GM12878 (cell line): ENCODE data around the gene PGBD5. TPM values are rescaled to one million over a fixed set of nuclear protein-coding genes. Genes with fewer than 3 reads are reported as not detected.

Source experiments
- ATAC-seq: fragments of 200-7000 bp; cut with Tn5 transposase; 3 replicates; pipeline ENCODE4 v1.9.1; 2020; ENCODE audit warnings: mild to moderate bottlenecking, moderate library complexity
- BruUV-seq: library from RNA; stranded (reverse); fragments of 400-500 nt; replicated peaks from 2 replicates; lab custom pipeline; 2021; lab: Mats Ljungman, UMichigan
- CTCF ChIA-PET: fragments of 300-600 bp; sonication (Branson Sonifier 250); formaldehyde crosslinking; extraction: SDS; loops from one replicate; lab custom pipeline; 2021; ENCODE audit warnings: inconsistent platforms; lab: Yijun Ruan, JAX
- POLR2A ChIA-PET: fragments of 350-600 bp; formaldehyde crosslinking; extraction: SDS; loops from one replicate; lab custom pipeline; 2021; ENCODE audit warnings: inconsistent platforms; lab: Charles Lee
- RAD21 ChIA-PET: fragments of 300-600 bp; sonication (Branson Sonifier 250); formaldehyde crosslinking; loops from one replicate; lab custom pipeline; 2023; ENCODE audit warnings: antibody characterized with exemption; ENCODE audit not compliant: unreplicated experiment; lab: Charles Lee
- SMC1A ChIA-PET: fragments of 300-600 bp; sonication (Branson Sonifier 250); formaldehyde crosslinking; loops from one replicate; lab custom pipeline; 2023; ENCODE audit not compliant: unreplicated experiment, uncharacterized antibody; lab: Charles Lee
- DNase-seq: peaks from one replicate; pipeline ENCODE4 v3.0.0-alpha.2; 2011; ENCODE audit warnings: low read depth, low spot score
- FAIRE-seq: peaks from 3 replicates; lab custom pipeline; 2011; peaks lifted over from hg19 to GRCh38; lab: Jason Lieb, UNC
- H2AFZ ChIP-seq: 2 replicates; pipeline ENCODE4 v1.6.0; 2011; ENCODE audit warnings: low read depth, low read length, control low read depth; ENCODE audit not compliant: control insufficient read depth
- H3K27ac ChIP-seq: 2 replicates; pipeline ENCODE4 v1.5.1; 2011; ENCODE audit warnings: control low read depth; ENCODE audit not compliant: control insufficient read depth, insufficient read depth
- H3K27me3 ChIP-seq, 2 experiments: replicated peaks in 1 of 2; 2 replicates each; pipeline versions ENCODE4 v1.6.0 to v1.6.1; 2011; ENCODE audit warnings: low read length in 1 of 2; ENCODE audit not compliant: control insufficient read depth in 2 of 2, insufficient read depth in 2 of 2
- H3K36me3 ChIP-seq, 2 experiments: 2 replicates each; pipeline ENCODE4 v1.5.1; 2011; ENCODE audit warnings: low read length in 1 of 2; ENCODE audit not compliant: control insufficient read depth in 2 of 2, insufficient read depth in 2 of 2
- H3K4me1 ChIP-seq: 2 replicates; pipeline ENCODE4 v1.6.1; 2011; ENCODE audit warnings: mild to moderate bottlenecking, low read length, moderate library complexity, mixed read lengths; ENCODE audit not compliant: control insufficient read depth, insufficient read depth
- H3K4me2 ChIP-seq: 2 replicates; pipeline ENCODE4 v1.6.0; 2011; ENCODE audit warnings: control low read depth; ENCODE audit not compliant: control insufficient read depth, insufficient read depth
- H3K4me3 ChIP-seq: fragments of 200-600 bp; sonication (generic); 2 replicates; pipeline ENCODE4 v1.5.1; 2016
- H3K79me2 ChIP-seq: 2 replicates; pipeline ENCODE4 v1.6.0; 2011; ENCODE audit warnings: low read length; ENCODE audit not compliant: control insufficient read depth, insufficient read depth
- H3K9ac ChIP-seq: 2 replicates; pipeline ENCODE4 v1.8.0; 2011; ENCODE audit warnings: low read length, control low read depth, mixed read lengths; ENCODE audit not compliant: control insufficient read depth, insufficient read depth
- H3K9me3 ChIP-seq: replicated peaks from 3 replicates; pipeline ENCODE4 v1.5.1; 2011; ENCODE audit warnings: mild to moderate bottlenecking, low read length; ENCODE audit not compliant: control insufficient read depth, insufficient read depth
- H4K20me1 ChIP-seq: 2 replicates; pipeline ENCODE4 v1.6.0; 2011; ENCODE audit not compliant: control insufficient read depth, insufficient read depth
- BACH1 ChIP-seq: fragments of 450-650 bp; IDR thresholded peaks from 2 replicates; pipeline ENCODE4 v1.6.1; 2017; ENCODE audit warnings: mild to moderate bottlenecking, borderline replicate concordance
- BCL11A ChIP-seq: IDR thresholded peaks from 2 replicates; pipeline ENCODE4 v1.6.1; 2011; ENCODE audit warnings: low read depth, low read length
- CHD1 ChIP-seq: IDR thresholded peaks from 2 replicates; pipeline ENCODE4 v1.6.1; 2012; ENCODE audit warnings: low read depth, low read length, improper control_type of control experiment
- CREM ChIP-seq: IDR thresholded peaks from 2 replicates; pipeline ENCODE4 v1.6.1; 2014; ENCODE audit warnings: antibody characterized with exemption, low read depth
- E2F4 ChIP-seq: IDR thresholded peaks from 2 replicates; pipeline ENCODE4 v1.6.1; 2012; ENCODE audit warnings: low read depth, low read length, improper control_type of control experiment
- E4F1 ChIP-seq: fragments of 450-650 bp; IDR thresholded peaks from 2 replicates; pipeline ENCODE4 v1.6.1; 2018; ENCODE audit warnings: borderline replicate concordance, mild to moderate bottlenecking; ENCODE audit not compliant: partially characterized antibody
- EP300 ChIP-seq, 2 experiments: fragments of 150-350 bp in 1 of 2; IDR thresholded peaks; 2 replicates each; pipeline ENCODE4 v1.6.1; 2011 to 2012; ENCODE audit warnings: low read depth in 2 of 2, low read length in 2 of 2, borderline replicate concordance in 1 of 2, improper control_type of control experiment in 1 of 2, inconsistent platforms in 1 of 2; ENCODE audit not compliant: control insufficient read depth in 1 of 2
- GATAD2B ChIP-seq: fragments of 450-650 bp; conservative IDR thresholded peaks from 2 replicates; pipeline ENCODE4 v1.6.1; 2017; ENCODE audit warnings: low read depth, mild to moderate bottlenecking, moderate library complexity
- KDM1A ChIP-seq: fragments of 200-600 bp; sonication (generic); IDR thresholded peaks from 2 replicates; pipeline ENCODE4 v1.6.1; 2016; ENCODE audit warnings: borderline replicate concordance
- MAX ChIP-seq: IDR thresholded peaks from 2 replicates; pipeline ENCODE4 v1.6.1; 2012; ENCODE audit warnings: low read depth, low read length, improper control_type of control experiment
- MEF2A ChIP-seq: IDR thresholded peaks from 2 replicates; pipeline ENCODE4 v1.6.1; 2011; ENCODE audit warnings: low read depth, mild to moderate bottlenecking, low read length, moderate library complexity; ENCODE audit not compliant: insufficient read depth
- NFXL1 ChIP-seq: fragments of 450-650 bp; IDR thresholded peaks from 2 replicates; pipeline ENCODE4 v1.6.1; 2017; ENCODE audit warnings: antibody characterized with exemption, mild to moderate bottlenecking, borderline replicate concordance
- NFYA ChIP-seq: IDR thresholded peaks from 2 replicates; pipeline ENCODE4 v1.6.1; 2011; ENCODE audit warnings: low read depth, mild to moderate bottlenecking, low read length, improper control_type of control experiment, borderline replicate concordance
- NR2C1 ChIP-seq: fragments of 450-650 bp; IDR thresholded peaks from 2 replicates; pipeline ENCODE4 v1.6.1; 2017; ENCODE audit warnings: antibody characterized with exemption, mild to moderate bottlenecking, moderate library complexity
- PKNOX1 ChIP-seq: fragments of 450-650 bp; IDR thresholded peaks from 2 replicates; pipeline ENCODE4 v1.6.1; 2016; ENCODE audit warnings: mild to moderate bottlenecking
- RAD21 ChIP-seq: IDR thresholded peaks from 2 replicates; pipeline ENCODE4 v1.6.1; 2011; ENCODE audit warnings: mild to moderate bottlenecking, low read depth, low read length, moderate library complexity; ENCODE audit not compliant: insufficient read depth
- RELA ChIP-seq: fragments of 450-650 bp; IDR thresholded peaks from 2 replicates; pipeline ENCODE4 v1.8.0; 2014; ENCODE audit warnings: borderline replicate concordance; ENCODE audit not compliant: partially characterized antibody
- SUZ12 ChIP-seq: fragments of 200-600 bp; sonication (generic); IDR thresholded peaks from one replicate; pipeline ENCODE4 v1.6.1; 2018; ENCODE audit warnings: antibody characterized with exemption, mild to moderate bottlenecking; ENCODE audit not compliant: unreplicated experiment
- TAF1 ChIP-seq: IDR thresholded peaks from 2 replicates; pipeline ENCODE4 v1.6.1; 2011; ENCODE audit warnings: mild to moderate bottlenecking, low read depth, low read length, borderline replicate concordance
- TCF7 ChIP-seq: IDR thresholded peaks from 2 replicates; pipeline ENCODE4 v1.6.1; 2014; ENCODE audit warnings: antibody characterized with exemption, borderline replicate concordance
- ZNF217 ChIP-seq: fragments of 450-650 bp; IDR thresholded peaks from 2 replicates; pipeline ENCODE4 v1.6.1; 2017; ENCODE audit warnings: antibody characterized with exemption, mild to moderate bottlenecking
- WGBS: methylation state at CpG from one replicate; pipeline ENCODE4 v1.1.6; 2016; ENCODE audit warnings: low lambda C conversion rate; ENCODE audit not compliant: insufficient replicate concordance, insufficient coverage; ENCODE audit errors: missing lambda C conversion rate; 5-methylcytosine and 5-hydroxymethylcytosine counted together
- in situ Hi-C: fragments of 300-500 bp; cut with MboI; formaldehyde crosslinking; loops from 9 replicates; pipeline ENCODE4 v1.14.3; 2018; ENCODE audit warnings: mixed read lengths
- intact Hi-C: fragments of 100-400 bp; cut with micrococcal nuclease; formaldehyde crosslinking; loops from one replicate; pipeline ENCODE4 v1.14.2; 2022; ENCODE audit not compliant: unreplicated experiment
- polyA plus RNA-seq, 11 experiments: library from polyadenylated mRNA; depleted of rRNA in 4 of 11; unstranded in 6 of 11; stranded (reverse) in 5 of 11; fragments of >200 nt; fragmentation: Nextera tagmentation in 4 of 11; fragmentation: Illumina TruSeq in 1 of 11; extraction: Ambion mirVana in 4 of 11; extraction: Trizol in 1 of 11; gene quantifications; 1 replicate in 1 of 11; 2 replicates in 10 of 11; pipeline versions ENCODE4 v1.2.1 to v1.2.3, GENCODE V29; 2011 to 2016; ENCODE audit warnings: inconsistent platforms in 2 of 11, missing spikeins in 2 of 11, low read depth in 1 of 11
- total RNA-seq, 4 experiments: library from RNA; depleted of rRNA in 3 of 4; stranded (reverse); fragments of >200 nt in 3 of 4; fragmentation: Illumina TruSeq in 1 of 4; extraction: Trizol in 1 of 4; gene quantifications; 2 replicates each; pipeline versions ENCODE4 v1.2.1 to v1.2.3, GENCODE V29; 2013 to 2021

Gene PGBD5
- total and polyA plus RNA-seq, 10 of the 15 experiments (the other 5 are each of a cell fraction or from before 2014, with no cell fraction given) = 0.03 TPM; not detected in 9

- TF ChIP-seq ZNF217 (no peak), MEF2A (no peak), KDM1A (no peak)
Measured at GRCh38 chr1:230396966-230397365, 29.2 kb downstream of the PGBD5 start (continued).

- 71% methylated on average over 1 of the region's 1 CpG for WGBS
- H3K4me2 ChIP-seq = no peak overlapping the region
- H4K20me1 ChIP-seq = no peaks in the 10 kb centered on the region
- H2AFZ ChIP-seq = no peak overlapping the region
- DNase-seq = no peak
- POLR2A ChIA-PET = no interaction called here
- SMC1A ChIA-PET = no interaction called here
- no peaks in the 10 kb centered on the region for H3K36me3 ChIP-seq
- CTCF ChIA-PET = no interaction called here
- RAD21 ChIA-PET = no interaction called here
- no TSS peak for BruUV-seq
- in situ Hi-C loops (no loop called here), intact Hi-C loops (no loop called here)
- H3K27ac ChIP-seq = no peak overlapping the region
- no peak for FAIRE-seq
- no peak overlapping the region for H3K9ac ChIP-seq
- no peak for ATAC-seq
- no peaks in the 10 kb centered on the region for H3K4me1 ChIP-seq
- no peaks in the 10 kb centered on the region for H3K79me2 ChIP-seq
- no peaks in the 10 kb centered on the region; a peak in 1 of 4 replicates for H3K27me3 ChIP-seq
- H3K9me3 ChIP-seq = no peaks in the 10 kb centered on the region
- no peak overlapping the region for H3K4me3 ChIP-seq
- TF ChIP-seq NFYA = no peak
- no peak for TF ChIP-seq PKNOX1
- TF ChIP-seq TCF7 = no peak
- TF ChIP-seq RAD21 = no peak
- no peak for TF ChIP-seq E4F1
- TF ChIP-seq CREM = no peak
- no peak for TF ChIP-seq CHD1
- no peak for TF ChIP-seq MAX
- no peak for TF ChIP-seq RELA
- no peak for TF ChIP-seq BCL11A
- no peak for TF ChIP-seq SUZ12
- no peak for TF ChIP-seq TAF1
- no peak for TF ChIP-seq GATAD2B
- TF ChIP-seq E2F4 = no peak
- TF ChIP-seq EP300 (IDR thresholded peaks at IDR 0.05; ENCODE audit: borderline replicate concordance in 1 of 2, control insufficient read depth in 1 of 2, low read depth in 2 of 2, low read length in 2 of 2) = no peak
- no peak for TF ChIP-seq BACH1
- TF ChIP-seq NFXL1 = no peak
- TF ChIP-seq NR2C1 = no peak
Measured at GRCh38 chr1:230395932-230396331, 30.2 kb downstream of the PGBD5 start.
